Measurements from ENCODE around the gene PIP4P1. TPM values are rescaled to one million over a fixed set of nuclear protein-coding genes. Genes with fewer than 3 reads are reported as not detected.
"Not testable (repeated sequence)": the region's sequence is repeated elsewhere in the genome, so short reads cannot be mapped to it uniquely, and the experiment has no call there.

Gene PIP4P1
- total RNA-seq, 1 donor from 2014 or later, result 34.2 TPM

- intact Hi-C loops (cut with micrococcal nuclease), result no loop called here
Measured at GRCh38 chr14:20477211-20477876, 16.1 kb upstream of the PIP4P1 start.

- intact Hi-C loops (cut with micrococcal nuclease), result no loop called here
Measured at GRCh38 chr14:20476776-20477175, 15.5 kb upstream of the PIP4P1 start.

- intact Hi-C loops (cut with micrococcal nuclease), result no loop called here
Measured at GRCh38 chr14:20472536-20473169, 11.4 kb upstream of the PIP4P1 start.

GRCh38 chr14:20470603-20470901, 9.3 kb upstream of the PIP4P1 start:
- intact Hi-C loops (cut with micrococcal nuclease), result no loop called here

GRCh38 chr14:20469890-20470602, 8.8 kb upstream of the PIP4P1 start:
- intact Hi-C loops (cut with micrococcal nuclease), result loop anchor here (1.0 to 2.0 kb wide), 5 partner anchors 9 to 213 kb away; partner anchors contain the start of genes OSGEP, PARP2 and PIP4P1

- intact Hi-C loops (cut with micrococcal nuclease), result loop anchor here (1.0 to 2.0 kb wide), 5 partner anchors 8 to 214 kb away; partner anchors contain the start of genes OSGEP, PARP2 and PIP4P1
Measured at GRCh38 chr14:20469242-20469889, 8.1 kb upstream of the PIP4P1 start, which contains the start of gene PNP. Gene PNP (plus strand): TSS chr14:20469406. CDS start chr14:20469525, 119 bp downstream.

GRCh38 chr14:20468764-20469241, 7.6 kb upstream of the PIP4P1 start:
- intact Hi-C loops (cut with micrococcal nuclease), result loop anchor here (1.0 to 2.0 kb wide), 5 partner anchors 8 to 214 kb away; partner anchors contain the start of genes OSGEP, PARP2 and PIP4P1

- intact Hi-C loops (cut with micrococcal nuclease), result loop anchor here (1.0 to 5.0 kb wide), 7 partner anchors 9 to 807 kb away; partner anchors contain the start of genes CCNB1IP1, HNRNPC, PARP2 and PNP
Measured at GRCh38 chr14:20460458-20461224, 593 bp downstream of the PIP4P1 start.

- intact Hi-C loops (cut with micrococcal nuclease), result loop anchor here (10.0 kb wide), 1 partner anchor 647 kb away; the partner anchor contains the start of gene TMEM253
Measured at GRCh38 chr14:20458031-20458789, 3.0 kb downstream of the PIP4P1 start.

- intact Hi-C loops (cut with micrococcal nuclease), result loop anchor here (10.0 kb wide), 1 partner anchor 648 kb away; the partner anchor contains the start of gene TMEM253
Measured at GRCh38 chr14:20456971-20457370, 4.3 kb downstream of the PIP4P1 start.

- intact Hi-C loops (cut with micrococcal nuclease), result loop anchor here (1.0 to 10.0 kb wide), 4 partner anchors 42 to 649 kb away; partner anchors contain the start of genes PARP2, TEP1 and TMEM253
Measured at GRCh38 chr14:20455355-20456300, 5.6 kb downstream of the PIP4P1 start.

GRCh38 chr14:20454516-20455354, 6.5 kb downstream of the PIP4P1 start, which contains the start of the genes APEX1 and OSGEP:
Gene APEX1 (plus strand): TSS chr14:20455226. CDS start chr14:20455646, 420 bp downstream.
Gene OSGEP (minus strand): TSS chr14:20454812. CDS start chr14:20454683, 129 bp downstream.
- intact Hi-C loops (cut with micrococcal nuclease), result loop anchor here (1.0 to 10.0 kb wide), 5 partner anchors 15 to 650 kb away; partner anchors contain the start of genes PARP2, PNP, TEP1 and TMEM253

GRCh38 chr14:20452831-20453230, 8.4 kb downstream of the PIP4P1 start:
- intact Hi-C loops (cut with micrococcal nuclease), result loop anchor here (10.0 kb wide), 1 partner anchor 652 kb away; the partner anchor contains the start of gene TMEM253

- intact Hi-C loops (cut with micrococcal nuclease), result no loop called here
Measured at GRCh38 chr14:20446889-20447288, 14.3 kb downstream of the PIP4P1 start.

- intact Hi-C loops (cut with micrococcal nuclease), result not testable (repeated sequence)
Measured at GRCh38 chr14:20443650-20444049, 17.6 kb downstream of the PIP4P1 start.

GRCh38 chr14:20441461-20441860, 19.8 kb downstream of the PIP4P1 start:
- intact Hi-C loops (cut with micrococcal nuclease), result no loop called here

GRCh38 chr14:20440882-20441281, 20.4 kb downstream of the PIP4P1 start:
- intact Hi-C loops (cut with micrococcal nuclease), result no loop called here
